Dermis microvascular lymphatic vessel endothelial cell (primary cell): Measurements from ENCODE around the gene TRPV6. TPM values are rescaled to one million over a fixed set of nuclear protein-coding genes. Genes with fewer than 3 reads are reported as not detected.

ENCODE experiments used
- DNase-seq, 2 donors: peaks; one replicate each; pipeline versions ENCODE4 v3.0.0 to v3.0.0-alpha.2; 2010; ENCODE audit warnings: low read depth in 2 of 2
- total RNA-seq: library from RNA; depleted of rRNA; stranded (reverse); fragments of >200 nt; gene quantifications from 2 replicates; pipeline ENCODE4 v1.2.1, GENCODE V29; 2014

The TRPV6 gene
- total RNA-seq, 1 donor from 2014 or later: not detected

GRCh38 chr7:142883571-142884285 is 1.8 kb downstream of the TRPV6 start:
- no peak for DNase-seq

GRCh38 chr7:142883145-142883544 is 2.4 kb downstream of the TRPV6 start:
- no peak for DNase-seq

GRCh38 chr7:142882338-142882678 is 3.2 kb downstream of the TRPV6 start:
- no peak for DNase-seq

- DNase-seq: no peak
Measured at GRCh38 chr7:142881586-142882337, 3.8 kb downstream of the TRPV6 start.

- DNase-seq: peak in 1 of 2 donors; percentile 39
Measured at GRCh38 chr7:142880876-142881505, 4.6 kb downstream of the TRPV6 start.

- DNase-seq: no peak
Measured at GRCh38 chr7:142879060-142879459, 6.5 kb downstream of the TRPV6 start.

GRCh38 chr7:142878315-142878714 is 7.2 kb downstream of the TRPV6 start:
- no peak for DNase-seq

GRCh38 chr7:142876991-142877910 is 8.3 kb downstream of the TRPV6 start:
- DNase-seq: no peak

GRCh38 chr7:142876236-142876960 is 9.1 kb downstream of the TRPV6 start:
- DNase-seq: no peak

- DNase-seq: no peak
Measured at GRCh38 chr7:142875456-142875855, 10.1 kb downstream of the TRPV6 start.

GRCh38 chr7:142874837-142875236 is 10.7 kb downstream of the TRPV6 start:
- DNase-seq: no peak

GRCh38 chr7:142874409-142874808 is 11.1 kb downstream of the TRPV6 start:
- no peak for DNase-seq

- no peak for DNase-seq
Measured at GRCh38 chr7:142873871-142874270, 11.7 kb downstream of the TRPV6 start.

GRCh38 chr7:142873281-142873784 is 12.2 kb downstream of the TRPV6 start:
- DNase-seq: no peak

GRCh38 chr7:142872106-142872675 is 13.4 kb downstream of the TRPV6 start:
- no peak for DNase-seq

- no peak for DNase-seq
Measured at GRCh38 chr7:142871260-142872105, 14.1 kb downstream of the TRPV6 start.

- no peak for DNase-seq
Measured at GRCh38 chr7:142870566-142871259, 14.8 kb downstream of the TRPV6 start.

GRCh38 chr7:142870147-142870559 is 15.4 kb downstream of the TRPV6 start:
- no peak for DNase-seq

- no peak for DNase-seq
Measured at GRCh38 chr7:142869434-142869833, 16.1 kb downstream of the TRPV6 start.
